IPS-18a (cell line): ENCODE results near the gene PTPRM.

Experiments used
- H3K27ac ChIP-seq: one replicate; pipeline ENCODE4 v1.5.1; 2013; ENCODE audit warnings: low read length
- H3K27me3 ChIP-seq: one replicate; pipeline ENCODE4 v1.6.1; 2013; ENCODE audit warnings: mild to moderate bottlenecking, low read length; ENCODE audit not compliant: control insufficient read depth, insufficient read depth
- H3K36me3 ChIP-seq: one replicate; pipeline ENCODE4 v1.6.1; 2013; ENCODE audit warnings: low read depth, low read length; ENCODE audit not compliant: control insufficient read depth
- H3K4me1 ChIP-seq: one replicate; pipeline ENCODE4 v1.6.1; 2013; ENCODE audit warnings: low read depth, low read length; ENCODE audit not compliant: control insufficient read depth
- H3K4me3 ChIP-seq: one replicate; pipeline ENCODE4 v1.5.1; 2013; ENCODE audit warnings: low read length
- H3K9ac ChIP-seq: one replicate; pipeline ENCODE4 v1.6.1; 2013; ENCODE audit warnings: mild to moderate bottlenecking, low read length, moderate library complexity
- H3K9me3 ChIP-seq: one replicate; pipeline ENCODE4 v1.6.1; 2013; ENCODE audit warnings: low read depth, low read length; ENCODE audit not compliant: control insufficient read depth

The PTPRM gene

DNA sequence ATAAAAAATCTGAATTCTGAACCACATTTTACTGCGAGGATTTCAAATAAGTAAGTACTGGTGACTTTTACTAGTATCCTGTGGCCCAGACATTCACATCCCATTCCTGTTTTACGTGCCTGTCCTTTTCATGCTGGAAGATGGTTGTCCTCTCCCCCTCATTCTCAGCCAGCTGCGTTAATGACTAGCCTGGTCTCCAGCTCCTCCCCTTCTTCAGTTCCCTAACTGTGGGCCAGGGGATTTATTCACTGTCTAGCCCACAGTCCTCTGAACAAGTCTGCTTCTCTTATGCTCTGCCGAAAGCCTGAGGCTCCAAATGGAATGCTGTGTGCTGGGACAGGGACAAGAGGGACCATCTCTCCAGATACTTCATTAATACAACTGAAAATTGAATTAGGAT lies 373.9 kb downstream of the PTPRM start:
- Histone ChIP-seq H3K9me3 (no peaks in the 10 kb centered on the region), H3K27me3 (no peaks in the 10 kb centered on the region), H3K27ac (no peak overlapping the region), H3K9ac (no peak overlapping the region), H3K4me1 (no peaks in the 10 kb centered on the region), H3K4me3 (no peak overlapping the region), H3K36me3 (no peaks in the 10 kb centered on the region)

GRCh38 chr18:7941533-7941932 lies 374.4 kb downstream of the PTPRM start:
- H3K36me3 ChIP-seq: no peaks in the 10 kb centered on the region
- H3K27me3 ChIP-seq: no peaks in the 10 kb centered on the region
- H3K4me1 ChIP-seq: no peaks in the 10 kb centered on the region
- no peaks in the 10 kb centered on the region for H3K9me3 ChIP-seq
- H3K4me3 ChIP-seq: no peak overlapping the region
- H3K27ac ChIP-seq: no peak overlapping the region
- H3K9ac ChIP-seq: no peak overlapping the region

GRCh38 chr18:7945882-7946281 lies 378.8 kb downstream of the PTPRM start:
- Histone ChIP-seq H3K27ac (no peak overlapping the region), H3K27me3 (no peaks in the 10 kb centered on the region), H3K4me1 (no peaks in the 10 kb centered on the region), H3K9ac (no peak overlapping the region), H3K4me3 (no peak overlapping the region), H3K36me3 (no peaks in the 10 kb centered on the region), H3K9me3 (no peaks in the 10 kb centered on the region)

DNA sequence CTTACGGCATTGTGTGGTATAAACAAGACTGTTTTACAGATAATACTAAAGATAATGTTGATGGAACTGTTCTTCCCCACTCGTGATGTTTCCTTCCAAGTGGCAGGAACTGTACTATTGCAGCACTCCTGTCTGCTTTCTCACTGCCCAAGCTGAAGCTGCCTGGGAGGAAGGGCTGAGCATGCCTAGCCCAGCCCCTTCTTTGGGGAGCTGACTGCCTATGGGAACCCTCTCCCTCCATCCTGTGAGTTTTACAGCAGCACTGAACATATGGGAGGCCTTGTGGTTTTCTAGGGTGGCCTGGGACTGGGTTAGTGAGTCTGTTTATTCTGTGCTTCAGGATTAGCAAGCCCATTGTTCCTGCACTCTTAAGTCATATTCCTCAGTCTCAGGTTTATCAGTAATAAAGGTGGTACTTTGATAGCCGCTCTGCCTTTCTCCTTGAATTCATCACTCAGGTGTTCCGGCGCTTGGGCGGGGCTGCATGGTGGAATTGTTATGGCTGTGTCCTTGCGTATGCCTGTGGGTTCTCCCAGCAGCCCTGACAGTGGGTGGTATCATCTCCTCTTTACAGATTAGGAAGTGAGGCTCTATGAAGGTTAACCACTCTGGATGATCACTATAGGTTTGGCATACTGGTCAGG lies 379.7 kb downstream of the PTPRM start:
- Histone ChIP-seq H3K9me3 (no peaks in the 10 kb centered on the region), H3K4me3 (no peak overlapping the region), H3K27me3 (no peaks in the 10 kb centered on the region), H3K9ac (no peak overlapping the region), H3K36me3 (no peaks in the 10 kb centered on the region), H3K4me1 (no peaks in the 10 kb centered on the region), H3K27ac (no peak overlapping the region)

- no peaks in the 10 kb centered on the region for H3K4me1 ChIP-seq
- H3K36me3 ChIP-seq: no peaks in the 10 kb centered on the region
- no peaks in the 10 kb centered on the region for H3K9me3 ChIP-seq
- no peak overlapping the region for H3K9ac ChIP-seq
- H3K27me3 ChIP-seq: no peaks in the 10 kb centered on the region
- H3K27ac ChIP-seq: no peak overlapping the region
- no peak overlapping the region for H3K4me3 ChIP-seq
Observed at GRCh38 chr18:7950380-7951136, 383.4 kb downstream of the PTPRM start.

DNA sequence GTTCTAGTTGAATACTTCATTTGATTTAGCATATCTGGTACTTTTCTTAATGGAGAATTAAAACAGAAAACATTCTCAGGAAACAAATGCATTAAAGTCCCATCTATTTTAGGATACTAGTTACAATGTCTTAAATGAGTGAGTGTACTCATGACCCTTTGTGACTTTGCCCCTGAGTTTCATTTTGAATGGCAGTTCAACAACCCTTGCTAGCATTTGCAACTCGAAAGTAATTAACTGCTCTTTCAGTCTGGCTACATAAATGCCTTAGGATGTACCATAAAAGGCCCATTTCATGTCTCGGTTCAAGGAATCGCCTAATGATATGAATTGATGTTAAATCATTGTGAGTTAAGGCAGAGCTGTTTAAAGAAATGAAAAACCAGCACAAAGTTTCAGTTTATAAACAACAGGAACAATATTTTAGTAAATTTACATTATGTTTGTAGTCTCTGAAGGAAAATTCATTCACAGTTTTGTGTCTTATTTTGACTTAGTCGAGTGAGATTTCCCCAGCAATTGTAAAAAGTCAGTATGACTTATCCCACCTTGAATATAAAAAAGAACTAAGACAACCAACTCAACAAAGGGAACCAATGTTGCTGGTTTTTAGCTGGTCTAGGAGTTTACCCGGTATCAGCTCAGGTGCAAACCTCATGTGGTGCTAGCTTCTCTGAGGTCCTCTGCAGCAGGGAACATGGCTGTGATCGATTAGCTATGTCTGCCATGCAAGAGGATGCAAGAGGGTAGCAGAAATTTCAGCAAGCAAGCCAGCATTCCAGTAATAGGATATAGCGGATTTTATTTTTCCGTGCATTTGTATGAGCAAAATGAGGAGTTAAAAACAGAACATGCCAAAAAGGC lies 386.2 kb downstream of the PTPRM start:
- Histone ChIP-seq H3K9me3 (no peaks in the 10 kb centered on the region), H3K27ac (no peak overlapping the region), H3K4me3 (no peak overlapping the region), H3K36me3 (no peaks in the 10 kb centered on the region), H3K9ac (no peak overlapping the region), H3K27me3 (no peaks in the 10 kb centered on the region), H3K4me1 (peaks cover 3% of the 10 kb centered on the region)

DNA sequence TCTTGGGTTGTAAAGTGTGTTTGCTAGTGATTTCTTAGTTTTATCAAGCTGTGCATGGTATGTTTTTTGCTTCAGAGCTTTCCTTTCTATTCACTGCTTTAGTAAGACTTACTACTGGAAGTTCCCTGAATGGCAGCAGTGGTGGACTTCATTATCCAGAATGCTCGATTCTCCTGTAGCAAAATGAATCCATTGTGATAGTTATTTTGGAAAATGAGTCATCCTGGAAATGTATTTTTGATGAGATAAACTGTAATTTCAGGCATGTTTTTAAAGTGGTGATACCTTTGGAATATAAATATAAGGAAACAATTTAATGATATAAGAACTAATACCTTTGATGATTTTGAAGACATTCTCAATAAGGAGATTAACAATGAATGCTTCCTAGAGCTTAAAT lies 387.1 kb downstream of the PTPRM start:
- peaks cover 3% of the 10 kb centered on the region for H3K4me1 ChIP-seq
- no peak overlapping the region for H3K27ac ChIP-seq
- no peak overlapping the region for H3K9ac ChIP-seq
- no peaks in the 10 kb centered on the region for H3K27me3 ChIP-seq
- no peaks in the 10 kb centered on the region for H3K9me3 ChIP-seq
- H3K4me3 ChIP-seq: no peak overlapping the region
- H3K36me3 ChIP-seq: no peaks in the 10 kb centered on the region

GRCh38 chr18:7955175-7955574 lies 388.1 kb downstream of the PTPRM start:
- no peak overlapping the region for H3K4me3 ChIP-seq

DNA sequence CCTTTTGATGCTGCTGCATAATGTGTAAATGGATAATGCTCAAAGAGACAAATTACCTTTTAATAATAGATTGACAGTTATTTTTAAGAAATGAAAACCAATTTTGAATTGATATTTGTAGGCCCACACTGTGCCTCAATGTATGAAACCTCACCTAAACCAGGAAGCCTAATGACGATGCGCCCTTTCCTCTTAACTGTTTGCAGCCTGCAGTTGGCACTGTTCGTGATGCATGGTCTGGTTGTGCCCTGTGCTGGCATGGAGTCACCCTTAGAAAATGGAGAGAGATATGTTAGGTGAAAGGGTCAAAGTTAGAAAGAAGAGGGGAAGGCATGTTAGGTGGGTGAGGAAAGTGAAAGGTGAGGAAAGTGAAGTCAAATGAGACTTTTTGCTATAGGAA lies 390.2 kb downstream of the PTPRM start:
- no peak overlapping the region for H3K27ac ChIP-seq
- H3K9me3 ChIP-seq: no peaks in the 10 kb centered on the region
- H3K4me3 ChIP-seq: no peak overlapping the region
- no peaks in the 10 kb centered on the region for H3K36me3 ChIP-seq
- no peak overlapping the region for H3K9ac ChIP-seq
- H3K4me1 ChIP-seq: peaks cover 3% of the 10 kb centered on the region
- H3K27me3 ChIP-seq: no peaks in the 10 kb centered on the region

More at GRCh38 chr18:7955175-7955574, 388.1 kb downstream of the PTPRM start:
- H3K27ac ChIP-seq: no peak overlapping the region
- no peaks in the 10 kb centered on the region for H3K9me3 ChIP-seq
- no peaks in the 10 kb centered on the region for H3K27me3 ChIP-seq
- H3K9ac ChIP-seq: no peak overlapping the region
- peaks cover 3% of the 10 kb centered on the region for H3K4me1 ChIP-seq
- no peaks in the 10 kb centered on the region for H3K36me3 ChIP-seq

GRCh38 chr18:7958081-7958896 lies 391.2 kb downstream of the PTPRM start:
- H3K9me3 ChIP-seq: no peaks in the 10 kb centered on the region
- H3K36me3 ChIP-seq: no peaks in the 10 kb centered on the region
- H3K4me3 ChIP-seq: no peak overlapping the region
- H3K4me1 ChIP-seq: peaks cover 3% of the 10 kb centered on the region
- no peak overlapping the region for H3K27ac ChIP-seq
- no peak overlapping the region for H3K9ac ChIP-seq
- H3K27me3 ChIP-seq: no peaks in the 10 kb centered on the region

DNA sequence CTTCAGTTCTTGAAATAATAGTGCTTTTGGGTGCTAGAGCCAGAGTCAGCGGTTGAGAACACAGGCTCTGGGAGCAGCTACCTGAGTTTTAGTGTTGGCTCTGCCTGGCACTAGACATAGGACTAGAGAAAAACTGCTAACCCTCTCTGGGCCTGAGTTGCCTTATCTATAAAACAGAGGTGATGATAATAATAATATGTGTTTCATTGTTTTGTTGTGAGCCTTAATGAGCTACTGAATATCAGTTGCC lies 391.7 kb downstream of the PTPRM start:
- Histone ChIP-seq H3K36me3 (no peaks in the 10 kb centered on the region), H3K27ac (no peak overlapping the region), H3K9ac (no peak overlapping the region), H3K27me3 (no peaks in the 10 kb centered on the region), H3K9me3 (no peaks in the 10 kb centered on the region), H3K4me3 (no peak overlapping the region), H3K4me1 (peaks cover 3% of the 10 kb centered on the region)
